HEK293 (cell line): ENCODE data around the gene GSTA1.
"Not testable (repeated sequence)": the region's sequence is repeated elsewhere in the genome, so short reads cannot be mapped to it uniquely, and the experiment has no call there.

Source experiments
- GFI1B ChIP-seq: fragments of 450-650 bp; formaldehyde crosslinking; IDR thresholded peaks from 2 replicates; pipeline ENCODE4 v1.5.1; 2016; ENCODE audit warnings: missing biosample characterization, missing genetic modification characterization
- HIC1 ChIP-seq: fragments of 450-650 bp; formaldehyde crosslinking; IDR thresholded peaks from 2 replicates; pipeline ENCODE4 v1.5.1; 2016; ENCODE audit warnings: missing biosample characterization, missing genetic modification characterization
- OSR2 ChIP-seq: fragments of 450-650 bp; formaldehyde crosslinking; IDR thresholded peaks from 2 replicates; pipeline ENCODE4 v1.5.1; 2016; ENCODE audit warnings: missing biosample characterization, missing genetic modification characterization
- SP3 ChIP-seq: fragments of 450-650 bp; formaldehyde crosslinking; IDR thresholded peaks from 2 replicates; pipeline ENCODE4 v1.5.1; 2016; ENCODE audit warnings: missing biosample characterization, missing genetic modification characterization
- YY1 ChIP-seq: fragments of 450-650 bp; formaldehyde crosslinking; IDR thresholded peaks from 2 replicates; pipeline ENCODE4 v1.5.1; 2018; ENCODE audit warnings: missing biosample characterization, missing genetic modification characterization
- ZBTB17 ChIP-seq: fragments of 450-650 bp; formaldehyde crosslinking; IDR thresholded peaks from 2 replicates; pipeline ENCODE4 v1.5.1; 2016; ENCODE audit warnings: missing biosample characterization, missing genetic modification characterization
- ZNF274 ChIP-seq, 2 experiments: fragments of 200-500 bp in 1 of 2; fragments of 450-650 bp in 1 of 2; sonication (Bioruptor generic) in 1 of 2; formaldehyde crosslinking in 1 of 2; IDR thresholded peaks; 2 replicates each; pipeline versions ENCODE4 v1.5.1 to v1.6.1; 2014 to 2016; ENCODE audit warnings: borderline replicate concordance in 1 of 2, inconsistent platforms in 1 of 2, low read length in 1 of 2, missing biosample characterization in 1 of 2, missing genetic modification characterization in 1 of 2
- ZNF324 ChIP-seq: fragments of 450-650 bp; formaldehyde crosslinking; IDR thresholded peaks from 2 replicates; pipeline ENCODE4 v1.5.1; 2016; ENCODE audit warnings: missing biosample characterization, missing genetic modification characterization
- ZNF366 ChIP-seq: fragments of 450-650 bp; formaldehyde crosslinking; conservative IDR thresholded peaks from 2 replicates; pipeline ENCODE4 v1.5.1; 2016; ENCODE audit warnings: missing biosample characterization, missing genetic modification characterization
- ZNF416 ChIP-seq: fragments of 450-650 bp; formaldehyde crosslinking; IDR thresholded peaks from 2 replicates; pipeline ENCODE4 v1.5.1; 2016; ENCODE audit warnings: missing biosample characterization, missing genetic modification characterization
- ZNF830 ChIP-seq: fragments of 450-650 bp; IDR thresholded peaks from 2 replicates; pipeline ENCODE4 v1.5.0; 2018; ENCODE audit warnings: missing biosample characterization, missing genetic modification characterization, low read depth, mild to moderate bottlenecking, moderate library complexity
- ZSCAN30 ChIP-seq: fragments of 450-650 bp; IDR thresholded peaks from 2 replicates; pipeline ENCODE4 v1.5.1; 2018; ENCODE audit warnings: missing biosample characterization, mild to moderate bottlenecking, missing genetic modification characterization, moderate library complexity
- TF ChIP-seq, protein P1 (sequence below): fragments of 450-650 bp; formaldehyde crosslinking; IDR thresholded peaks from 2 replicates; pipeline ENCODE4 v1.5.1; 2016; ENCODE audit warnings: missing biosample characterization, missing genetic modification characterization
- TF ChIP-seq, protein P2 (sequence below): fragments of 450-650 bp; formaldehyde crosslinking; IDR thresholded peaks from 2 replicates; pipeline ENCODE4 v1.5.1; 2016; ENCODE audit warnings: missing biosample characterization, missing genetic modification characterization, low read depth

- TF ChIP-seq, protein P1, sequence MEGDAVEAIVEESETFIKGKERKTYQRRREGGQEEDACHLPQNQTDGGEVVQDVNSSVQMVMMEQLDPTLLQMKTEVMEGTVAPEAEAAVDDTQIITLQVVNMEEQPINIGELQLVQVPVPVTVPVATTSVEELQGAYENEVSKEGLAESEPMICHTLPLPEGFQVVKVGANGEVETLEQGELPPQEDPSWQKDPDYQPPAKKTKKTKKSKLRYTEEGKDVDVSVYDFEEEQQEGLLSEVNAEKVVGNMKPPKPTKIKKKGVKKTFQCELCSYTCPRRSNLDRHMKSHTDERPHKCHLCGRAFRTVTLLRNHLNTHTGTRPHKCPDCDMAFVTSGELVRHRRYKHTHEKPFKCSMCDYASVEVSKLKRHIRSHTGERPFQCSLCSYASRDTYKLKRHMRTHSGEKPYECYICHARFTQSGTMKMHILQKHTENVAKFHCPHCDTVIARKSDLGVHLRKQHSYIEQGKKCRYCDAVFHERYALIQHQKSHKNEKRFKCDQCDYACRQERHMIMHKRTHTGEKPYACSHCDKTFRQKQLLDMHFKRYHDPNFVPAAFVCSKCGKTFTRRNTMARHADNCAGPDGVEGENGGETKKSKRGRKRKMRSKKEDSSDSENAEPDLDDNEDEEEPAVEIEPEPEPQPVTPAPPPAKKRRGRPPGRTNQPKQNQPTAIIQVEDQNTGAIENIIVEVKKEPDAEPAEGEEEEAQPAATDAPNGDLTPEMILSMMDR (tag by site-specific recombination): not testable (repeated sequence)
- TF ChIP-seq HIC1 (tag by site-specific recombination); SP3 (tag by site-specific recombination); ZBTB17 (tag by site-specific recombination); ZSCAN30 (tag by site-specific recombination); YY1 (tag by site-specific recombination); OSR2 (tag by site-specific recombination); GFI1B (tag by site-specific recombination); ZNF830; ZNF366 (tag by site-specific recombination); ZNF274 (IDR thresholded peaks at IDR 0.05; ENCODE audit: low read length); ZNF274 (tag by site-specific recombination; IDR thresholded peaks at IDR 0.05; ENCODE audit: borderline replicate concordance); ZNF416 (tag by site-specific recombination); ZNF324 (tag by site-specific recombination): not testable (repeated sequence)
- TF ChIP-seq, protein P2, sequence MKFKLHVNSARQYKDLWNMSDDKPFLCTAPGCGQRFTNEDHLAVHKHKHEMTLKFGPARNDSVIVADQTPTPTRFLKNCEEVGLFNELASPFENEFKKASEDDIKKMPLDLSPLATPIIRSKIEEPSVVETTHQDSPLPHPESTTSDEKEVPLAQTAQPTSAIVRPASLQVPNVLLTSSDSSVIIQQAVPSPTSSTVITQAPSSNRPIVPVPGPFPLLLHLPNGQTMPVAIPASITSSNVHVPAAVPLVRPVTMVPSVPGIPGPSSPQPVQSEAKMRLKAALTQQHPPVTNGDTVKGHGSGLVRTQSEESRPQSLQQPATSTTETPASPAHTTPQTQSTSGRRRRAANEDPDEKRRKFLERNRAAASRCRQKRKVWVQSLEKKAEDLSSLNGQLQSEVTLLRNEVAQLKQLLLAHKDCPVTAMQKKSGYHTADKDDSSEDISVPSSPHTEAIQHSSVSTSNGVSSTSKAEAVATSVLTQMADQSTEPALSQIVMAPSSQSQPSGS (tag by site-specific recombination): not testable (repeated sequence)
Observed at GRCh38 chr6:52789658-52790057, 14.0 kb downstream of the GSTA1 start.
